Measurements from ENCODE around the gene WBP11.
"Not testable (repeated sequence)": the region's sequence is repeated elsewhere in the genome, so short reads cannot be mapped to it uniquely, and the experiment has no call there.

WBP11 gene

DNA sequence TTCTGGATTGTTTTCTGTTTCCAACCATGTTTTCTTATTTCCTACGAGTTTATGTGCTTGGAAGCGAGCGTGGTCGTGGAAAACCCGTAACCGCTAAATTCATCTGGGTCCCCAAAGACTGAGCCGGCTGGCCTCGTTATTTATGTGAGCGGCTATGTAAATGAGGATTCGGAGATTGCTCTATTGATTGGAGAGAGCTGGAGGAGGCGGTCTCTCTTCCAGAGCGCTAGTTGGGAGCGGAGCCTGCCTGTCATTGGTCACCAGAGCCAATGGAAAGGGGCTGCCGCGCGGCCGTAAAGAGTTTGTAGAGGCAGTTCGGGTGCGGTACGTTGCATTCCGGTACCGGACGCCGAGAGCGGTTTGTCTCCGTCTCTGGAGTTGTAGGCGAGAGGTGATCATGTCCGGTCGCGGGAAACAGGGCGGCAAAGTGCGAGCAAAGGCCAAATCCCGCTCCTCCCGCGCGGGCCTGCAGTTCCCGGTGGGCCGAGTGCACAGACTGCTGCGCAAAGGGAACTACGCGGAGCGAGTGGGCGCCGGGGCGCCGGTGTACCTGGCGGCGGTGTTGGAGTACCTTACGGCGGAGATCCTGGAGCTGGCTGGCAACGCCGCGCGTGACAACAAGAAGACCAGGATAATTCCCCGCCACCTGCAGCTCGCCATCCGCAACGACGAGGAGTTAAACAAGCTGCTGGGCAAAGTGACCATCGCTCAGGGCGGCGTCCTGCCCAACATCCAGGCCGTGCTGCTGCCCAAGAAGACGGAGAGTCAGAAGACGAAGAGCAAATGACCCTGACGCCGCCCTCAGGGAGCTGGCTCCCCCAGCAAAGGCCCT, 29.0 kb downstream of the WBP11 start:
- peak; percentile 54 for ATAC-seq (replicated peaks)
- H3K4me1 Mint-ChIP-seq (ENCODE audit: low read depth in 2 of 2), result peaks cover 43 to 51% of the 10 kb centered on the region in 2 donors

DNA sequence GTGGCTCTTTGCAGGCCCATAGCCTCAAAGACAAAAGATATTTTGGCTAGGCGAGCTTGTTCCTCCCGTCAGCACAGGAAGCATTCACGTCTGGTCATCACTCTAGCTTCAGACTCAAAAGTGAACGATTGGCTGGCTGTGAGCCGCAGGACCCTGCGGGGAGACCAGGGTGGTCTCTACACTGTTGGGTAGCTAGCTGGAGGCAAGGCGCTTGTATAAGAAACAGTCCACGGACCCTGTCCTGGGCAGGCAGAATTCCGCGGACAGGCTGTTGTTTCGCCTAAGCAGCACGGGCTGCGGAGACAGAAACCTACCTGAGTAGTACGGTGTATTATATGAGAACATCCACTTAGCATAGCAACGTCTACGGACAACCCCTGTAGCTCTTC, 29.6 kb downstream of the WBP11 start:
- no peaks in the 10 kb centered on the region for H3K9me3 Mint-ChIP-seq
- H3K4me1 Mint-ChIP-seq (ENCODE audit: low read depth in 2 of 2), result peaks cover 49 to 56% of the 10 kb centered on the region in 2 donors
- H3K36me3 Mint-ChIP-seq (ENCODE audit: insufficient read depth), result peaks cover 59% of the 10 kb centered on the region
- H3K4me3 Mint-ChIP-seq, result peak overlapping the region; percentile 98 to 99
- H3K27me3 Mint-ChIP-seq, result no peaks in the 10 kb centered on the region
- peak; percentile 3 for ATAC-seq (replicated peaks)
- peak overlapping the region; percentile 96 to 97 for H3K27ac Mint-ChIP-seq
- DNase-seq, result no peak

More for the DNA sequence above, 29.0 kb downstream of the WBP11 start:
- Mint-ChIP-seq H3K4me3 (peak overlapping the region; percentile 98 to 99), H3K36me3 (ENCODE audit: insufficient read depth) (peaks cover 53% of the 10 kb centered on the region), H3K9me3 (no peaks in the 10 kb centered on the region), H3K27me3 (no peaks in the 10 kb centered on the region), H3K27ac (peak overlapping the region; percentile 96 to 97)
- DNase-seq, result peak; percentile 77 to 83 (median 83)

DNA sequence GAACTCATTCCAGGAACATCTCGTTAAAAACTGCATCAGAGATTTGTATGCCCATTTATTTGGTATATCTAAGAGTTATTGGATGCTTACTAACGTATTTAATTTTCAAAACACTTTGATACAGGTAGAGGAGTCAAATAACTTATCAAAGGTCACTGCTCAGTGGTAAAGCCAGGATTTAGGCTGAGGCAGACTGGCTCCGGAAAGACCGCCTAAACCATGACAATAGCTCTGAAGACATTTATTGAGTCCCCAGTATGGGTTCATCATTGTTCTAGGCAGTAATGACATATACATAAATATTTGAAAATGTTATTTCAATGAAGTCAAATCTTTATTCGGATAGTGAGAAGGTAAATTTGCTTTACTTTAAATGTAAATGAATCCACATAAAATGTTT, 30.3 kb downstream of the WBP11 start:
- Mint-ChIP-seq H3K4me1 (ENCODE audit: low read depth in 2 of 2) (peaks cover 50 to 59% of the 10 kb centered on the region in 2 donors), H3K4me3 (peak overlapping the region; percentile 98 to 99), H3K27me3 (no peaks in the 10 kb centered on the region), H3K36me3 (ENCODE audit: insufficient read depth) (peaks cover 63% of the 10 kb centered on the region), H3K9me3 (no peaks in the 10 kb centered on the region), H3K27ac (peak overlapping the region in 1 of 2 donors; percentile 97)
- DNase-seq (no peak), ATAC-seq (replicated peaks) (no peak)

DNA sequence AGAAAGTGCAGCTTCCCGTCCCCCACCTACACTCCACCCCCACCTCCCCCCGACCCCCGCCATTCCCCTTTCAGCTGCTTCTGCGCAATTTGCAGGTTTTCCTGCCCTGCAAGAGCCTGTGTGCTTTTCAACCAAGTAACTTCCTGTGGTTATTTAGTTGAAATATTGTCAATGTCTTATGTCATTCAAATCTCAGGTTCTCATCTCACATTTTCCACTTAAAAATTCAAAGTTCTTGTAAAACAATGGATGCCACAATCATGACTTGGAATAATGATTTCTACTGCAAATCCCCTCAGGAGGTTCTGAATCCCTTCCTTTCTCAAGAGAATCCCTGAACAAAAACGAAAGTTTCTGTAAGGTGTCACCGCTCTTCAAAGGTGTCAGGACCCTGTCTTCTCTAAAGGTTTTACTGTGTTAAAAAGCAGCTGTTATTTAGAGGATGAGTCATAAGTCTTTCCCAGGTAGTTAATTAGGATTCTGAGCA, 31.6 kb downstream of the WBP11 start:
- Mint-ChIP-seq H3K27me3 (no peaks in the 10 kb centered on the region), H3K4me1 (ENCODE audit: low read depth in 2 of 2) (peaks cover 56 to 69% of the 10 kb centered on the region in 2 donors), H3K4me3 (peak overlapping the region; percentile 98 to 99), H3K9me3 (no peaks in the 10 kb centered on the region), H3K27ac (peak overlapping the region; percentile 100), H3K36me3 (ENCODE audit: insufficient read depth) (peaks cover 73% of the 10 kb centered on the region)
- peak; percentile 4 for ATAC-seq (replicated peaks)
- peak; percentile 22 to 31 (median 30) for DNase-seq

DNA sequence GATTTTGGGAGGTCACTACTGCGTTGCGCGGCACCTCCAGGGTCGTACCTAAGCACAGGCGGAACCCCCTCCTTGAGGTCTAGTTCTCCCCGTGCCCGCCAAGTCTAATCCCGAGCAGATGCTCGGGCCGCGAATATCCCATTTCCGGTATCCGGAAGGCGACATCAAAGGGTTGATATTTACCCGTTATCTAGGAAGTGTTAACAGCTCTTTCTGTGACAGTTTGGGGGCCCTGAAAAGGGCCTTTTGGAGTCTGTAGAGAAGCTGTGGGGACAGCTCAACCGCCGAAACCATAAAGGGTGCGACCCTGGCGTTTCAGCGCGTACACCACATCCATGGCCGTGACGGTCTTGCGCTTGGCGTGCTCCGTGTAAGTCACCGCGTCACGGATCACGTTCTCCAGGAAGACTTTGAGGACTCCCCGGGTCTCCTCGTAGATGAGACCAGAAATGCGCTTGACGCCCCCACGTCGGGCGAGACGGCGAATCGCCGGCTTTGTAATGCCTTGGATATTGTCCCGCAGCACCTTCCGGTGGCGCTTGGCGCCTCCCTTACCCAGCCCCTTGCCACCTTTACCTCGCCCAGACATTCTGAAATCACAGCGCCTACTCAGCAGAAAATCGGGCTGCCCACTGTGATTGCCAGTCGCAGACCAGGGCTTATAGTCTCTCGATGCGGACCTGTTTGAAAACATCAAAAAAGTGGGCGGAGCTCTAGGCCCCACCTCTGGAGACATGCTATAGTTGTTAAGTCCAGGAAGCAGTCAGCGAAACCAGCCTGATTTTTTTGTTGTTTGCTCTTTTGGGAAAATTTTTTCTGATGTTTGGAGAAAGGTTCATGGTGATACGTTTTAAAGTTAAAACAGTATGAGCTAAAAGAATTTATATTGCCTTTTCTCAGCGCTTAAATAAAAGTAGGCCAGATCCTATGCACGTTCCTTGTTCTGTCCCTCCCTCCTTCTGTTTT, 32.5 kb downstream of the WBP11 start:
- ATAC-seq (replicated peaks) (peak; percentile 40), DNase-seq (peak; percentile 94 to 98 (median 96))
- Mint-ChIP-seq H3K4me1 (ENCODE audit: low read depth in 2 of 2) (peaks cover 49 to 62% of the 10 kb centered on the region in 2 donors), H3K4me3 (peak overlapping the region; percentile 98 to 99), H3K36me3 (ENCODE audit: insufficient read depth) (peaks cover 73% of the 10 kb centered on the region), H3K27me3 (no peaks in the 10 kb centered on the region), H3K27ac (peak overlapping the region; percentile 100), H3K9me3 (peaks cover 0 to 2% of the 10 kb centered on the region in 2 donors)

DNA sequence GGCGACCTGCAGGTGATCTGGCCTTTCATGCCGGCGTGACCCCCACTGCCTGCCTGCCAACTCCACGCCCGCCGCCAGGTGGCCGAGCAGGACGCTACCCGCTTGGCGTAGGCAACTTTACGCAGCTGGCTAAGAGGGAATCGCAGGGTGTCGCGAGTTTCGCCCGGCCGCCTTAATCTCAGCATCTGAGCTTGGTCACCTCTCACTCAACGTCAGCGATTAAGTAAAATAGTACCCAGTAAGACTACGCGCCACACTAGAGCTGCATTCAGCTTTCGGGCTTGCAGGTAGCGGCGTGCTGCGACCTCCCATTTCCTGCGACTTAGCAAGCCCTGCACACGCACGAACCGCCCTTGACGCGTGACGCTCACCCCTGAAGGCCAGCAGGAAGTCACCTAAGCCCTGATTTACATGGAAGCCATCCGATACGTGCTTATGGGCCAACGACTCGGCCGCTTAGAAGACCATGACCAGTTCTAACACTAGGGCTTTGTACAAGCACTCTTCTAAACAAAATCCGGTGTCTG, 33.2 kb downstream of the WBP11 start:
- H3K36me3 Mint-ChIP-seq (ENCODE audit: insufficient read depth), result peaks cover 70% of the 10 kb centered on the region
- no peaks in the 10 kb centered on the region for H3K27me3 Mint-ChIP-seq
- H3K4me3 Mint-ChIP-seq, result peak overlapping the region; percentile 98 to 99
- peaks cover 0 to 5% of the 10 kb centered on the region in 2 donors for H3K9me3 Mint-ChIP-seq
- peak; percentile 55 for ATAC-seq (replicated peaks)
- peak; percentile 89 to 90 (median 89) for DNase-seq
- peak overlapping the region; percentile 100 for H3K27ac Mint-ChIP-seq
- peaks cover 43 to 55% of the 10 kb centered on the region in 2 donors for H3K4me1 Mint-ChIP-seq (ENCODE audit: low read depth in 2 of 2)

DNA sequence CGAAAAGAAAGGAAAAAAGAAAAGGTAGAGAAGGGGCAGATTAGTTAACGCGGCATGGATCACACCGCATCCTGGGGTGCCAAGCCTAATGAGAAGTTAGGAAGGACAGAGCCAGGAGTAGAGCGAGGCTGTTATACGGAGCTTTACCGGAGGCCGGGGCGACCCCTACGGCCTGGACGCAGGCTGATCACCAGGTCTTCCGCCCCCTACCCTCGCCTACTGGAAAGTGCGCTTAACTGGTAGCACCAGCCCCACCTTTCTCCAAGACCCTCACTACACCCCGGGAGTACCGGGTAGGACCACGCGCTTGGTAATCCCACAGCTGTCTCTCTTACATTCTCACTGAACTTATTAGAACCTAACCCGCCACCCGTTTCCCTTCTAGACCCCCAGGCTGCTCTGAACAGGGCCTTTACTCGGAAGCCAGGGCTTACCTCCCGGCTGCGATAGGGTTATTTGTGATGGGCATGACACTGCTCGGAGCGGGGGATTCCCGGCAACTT, 33.8 kb downstream of the WBP11 start:
- peaks cover 38 to 50% of the 10 kb centered on the region in 2 donors for H3K4me1 Mint-ChIP-seq (ENCODE audit: low read depth in 2 of 2)
- peak in 1 of 3 experiments; percentile 3 for DNase-seq
- ATAC-seq (replicated peaks), result no peak

DNA sequence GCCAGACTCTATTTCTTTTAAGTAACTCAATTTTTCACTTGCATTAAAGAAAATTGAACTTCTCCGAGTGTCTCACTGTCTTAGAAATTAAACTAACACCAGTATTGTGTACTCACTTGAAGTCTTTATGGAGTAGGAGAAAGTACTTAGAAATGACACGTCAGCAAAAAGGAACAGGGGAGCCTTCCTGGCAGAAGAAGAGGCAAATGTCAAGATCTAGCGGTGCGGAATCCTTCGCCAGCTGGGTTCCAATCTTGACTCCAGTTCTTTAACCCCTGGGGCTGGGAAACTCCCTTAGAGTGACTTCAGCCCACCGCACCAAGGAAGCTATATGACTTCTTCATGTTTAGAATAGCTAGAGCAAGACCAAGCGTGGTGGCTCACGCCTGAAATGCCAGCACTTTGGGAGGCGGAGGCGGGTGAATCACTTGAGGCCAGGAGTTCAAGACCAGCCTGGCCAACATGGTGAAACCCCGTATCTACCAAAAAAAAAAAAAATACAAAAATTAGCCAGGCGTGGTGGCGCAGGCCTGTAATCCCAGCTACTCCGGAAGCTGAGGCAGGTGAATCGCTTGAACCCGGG, 34.4 kb downstream of the WBP11 start:
- H3K27me3 Mint-ChIP-seq, result no peaks in the 10 kb centered on the region
- DNase-seq (peak in 2 of 3 experiments; percentile 13 to 19), ATAC-seq (replicated peaks) (no peak)
- peak overlapping the region; percentile 98 to 99 for H3K4me3 Mint-ChIP-seq
- peak overlapping the region; percentile 100 for H3K27ac Mint-ChIP-seq
- H3K4me1 Mint-ChIP-seq (ENCODE audit: low read depth in 2 of 2), result peaks cover 32 to 45% of the 10 kb centered on the region in 2 donors
- peaks cover 0 to 5% of the 10 kb centered on the region in 2 donors for H3K9me3 Mint-ChIP-seq
- H3K36me3 Mint-ChIP-seq (ENCODE audit: insufficient read depth), result peaks cover 64% of the 10 kb centered on the region

More for the DNA sequence above, 33.8 kb downstream of the WBP11 start:
- Mint-ChIP-seq H3K27ac (peak overlapping the region; percentile 100), H3K4me3 (peak overlapping the region; percentile 98 to 99), H3K36me3 (ENCODE audit: insufficient read depth) (peaks cover 67% of the 10 kb centered on the region), H3K27me3 (no peaks in the 10 kb centered on the region), H3K9me3 (peaks cover 0 to 5% of the 10 kb centered on the region in 2 donors)

DNA sequence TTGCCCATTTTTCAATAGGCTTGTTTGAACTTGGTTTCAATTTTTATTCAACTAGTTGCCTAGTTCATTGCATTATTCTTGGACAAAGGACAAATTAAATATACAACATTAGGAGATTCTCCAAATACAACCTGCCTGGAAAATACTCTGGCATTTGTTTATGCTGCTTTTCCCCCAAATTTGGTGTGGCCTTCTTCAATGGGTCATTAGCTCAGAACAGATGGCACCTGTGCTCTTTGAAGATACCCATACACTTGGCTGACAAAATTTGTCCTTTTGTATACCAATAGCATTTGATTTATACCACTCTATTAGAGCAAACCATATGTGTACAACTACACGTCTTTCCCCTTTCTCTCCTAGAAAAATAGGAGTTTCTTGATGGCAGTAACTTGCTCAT, 35.7 kb downstream of the WBP11 start:
- peaks cover 0 to 5% of the 10 kb centered on the region in 2 donors for H3K9me3 Mint-ChIP-seq
- DNase-seq, result no peak
- ATAC-seq (replicated peaks), result no peak
- H3K27me3 Mint-ChIP-seq, result no peaks in the 10 kb centered on the region
- H3K4me1 Mint-ChIP-seq (ENCODE audit: low read depth in 2 of 2), result peaks cover 32 to 42% of the 10 kb centered on the region in 2 donors
- H3K36me3 Mint-ChIP-seq (ENCODE audit: insufficient read depth), result peaks cover 57% of the 10 kb centered on the region
- peak overlapping the region; percentile 4 to 99 for H3K4me3 Mint-ChIP-seq
- peak overlapping the region in 1 of 2 donors; percentile 100 for H3K27ac Mint-ChIP-seq

DNA sequence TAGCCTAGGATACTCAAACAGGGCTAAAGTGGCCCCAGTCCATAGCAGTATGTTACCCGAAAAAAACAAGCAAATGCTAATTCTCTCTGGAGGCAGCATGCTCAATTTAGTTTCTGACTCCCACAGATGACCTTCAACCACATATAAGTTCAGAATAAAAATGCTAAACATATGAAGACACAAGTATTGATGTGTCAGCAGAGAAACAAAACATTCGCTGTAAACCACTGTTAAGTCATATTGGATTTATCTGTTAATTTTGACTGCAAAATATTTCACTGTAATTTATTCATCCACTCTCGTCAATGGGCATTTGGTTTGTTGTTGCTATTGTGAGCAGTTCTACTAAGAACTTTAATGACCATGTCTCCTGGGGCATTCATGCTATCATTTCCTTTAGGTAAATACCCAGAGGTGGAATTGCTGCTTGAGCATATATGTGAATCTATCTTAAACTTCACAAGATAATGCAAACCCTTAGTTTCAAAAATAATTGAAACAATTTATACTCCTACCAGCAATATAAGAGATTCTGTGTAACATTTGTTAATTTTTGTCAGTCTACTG, 36.5 kb downstream of the WBP11 start:
- peak overlapping the region; percentile 22 to 100 for H3K27ac Mint-ChIP-seq
- H3K9me3 Mint-ChIP-seq, result peaks cover 0 to 5% of the 10 kb centered on the region in 2 donors
- peak overlapping the region in 1 of 2 donors; percentile 10 for H3K4me3 Mint-ChIP-seq
- ATAC-seq (replicated peaks) (no peak), DNase-seq (no peak)
- peaks cover 52% of the 10 kb centered on the region for H3K36me3 Mint-ChIP-seq (ENCODE audit: insufficient read depth)
- no peaks in the 10 kb centered on the region for H3K27me3 Mint-ChIP-seq
- H3K4me1 Mint-ChIP-seq (ENCODE audit: low read depth in 2 of 2), result peaks cover 29 to 35% of the 10 kb centered on the region in 2 donors

DNA sequence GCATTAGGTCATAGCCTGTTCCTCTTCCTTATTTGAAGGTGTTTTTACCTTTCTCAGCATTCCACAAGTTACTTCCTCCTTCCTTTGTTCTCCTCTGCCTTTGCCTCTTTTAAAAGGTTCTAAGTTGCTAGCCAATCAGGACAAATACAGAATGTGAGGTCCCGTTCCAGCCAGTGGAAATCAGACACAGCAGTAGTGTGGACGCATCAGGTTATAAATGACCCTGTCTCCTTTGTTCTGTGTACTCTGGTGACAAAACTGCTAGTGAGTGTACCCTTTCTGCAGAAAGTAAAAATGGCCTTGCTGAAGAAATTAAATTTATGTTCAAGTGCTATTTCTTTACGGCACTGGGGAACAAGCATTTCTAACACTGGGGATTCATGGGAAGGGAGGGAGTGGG, 37.3 kb downstream of the WBP11 start:
- H3K36me3 Mint-ChIP-seq (ENCODE audit: insufficient read depth), result peaks cover 46% of the 10 kb centered on the region
- peaks cover 26 to 30% of the 10 kb centered on the region in 2 donors for H3K4me1 Mint-ChIP-seq (ENCODE audit: low read depth in 2 of 2)
- not testable (repeated sequence) for H3K27ac Mint-ChIP-seq; H3K9me3 Mint-ChIP-seq; H3K4me3 Mint-ChIP-seq; DNase-seq; H3K27me3 Mint-ChIP-seq; ATAC-seq (replicated peaks)

DNA sequence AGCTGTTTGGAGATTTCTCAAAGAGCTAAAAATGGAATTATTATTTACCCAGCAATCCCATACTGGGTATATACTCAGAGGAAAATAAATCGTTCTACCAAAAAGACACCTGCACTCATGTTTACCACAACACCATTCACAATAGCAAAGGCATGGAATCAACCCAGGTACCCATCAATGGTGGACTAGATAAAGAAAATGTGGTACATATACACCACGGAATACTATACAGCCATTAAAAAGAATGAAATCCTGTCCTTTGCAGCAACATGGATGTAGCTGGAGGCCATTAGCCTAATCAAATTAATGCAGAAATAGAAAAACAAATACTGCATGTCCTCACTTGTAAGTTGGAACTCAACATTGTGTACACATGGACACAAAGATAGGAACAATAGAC, 37.9 kb downstream of the WBP11 start:
- H3K36me3 Mint-ChIP-seq (ENCODE audit: insufficient read depth), result peaks cover 44% of the 10 kb centered on the region
- peaks cover 21 to 26% of the 10 kb centered on the region in 2 donors for H3K4me1 Mint-ChIP-seq (ENCODE audit: low read depth in 2 of 2)
- H3K9me3 Mint-ChIP-seq, result peaks cover 0 to 5% of the 10 kb centered on the region in 2 donors
- H3K4me3 Mint-ChIP-seq, result no peak overlapping the region
- ATAC-seq (replicated peaks) (no peak), DNase-seq (no peak)
- H3K27me3 Mint-ChIP-seq, result no peaks in the 10 kb centered on the region
- H3K27ac Mint-ChIP-seq, result peak overlapping the region in 1 of 2 donors; percentile 19
